ENCODE data around the gene G0S2. TPM values are rescaled to one million over a fixed set of nuclear protein-coding genes. Genes with fewer than 3 reads are reported as not detected.

The G0S2 gene
- total and polyA plus RNA-seq, 10 of the 15 experiments (the other 5 are each of a cell fraction or from before 2014, with no cell fraction given) = 0.07 to 0.51 (median 0.23) TPM

DNA sequence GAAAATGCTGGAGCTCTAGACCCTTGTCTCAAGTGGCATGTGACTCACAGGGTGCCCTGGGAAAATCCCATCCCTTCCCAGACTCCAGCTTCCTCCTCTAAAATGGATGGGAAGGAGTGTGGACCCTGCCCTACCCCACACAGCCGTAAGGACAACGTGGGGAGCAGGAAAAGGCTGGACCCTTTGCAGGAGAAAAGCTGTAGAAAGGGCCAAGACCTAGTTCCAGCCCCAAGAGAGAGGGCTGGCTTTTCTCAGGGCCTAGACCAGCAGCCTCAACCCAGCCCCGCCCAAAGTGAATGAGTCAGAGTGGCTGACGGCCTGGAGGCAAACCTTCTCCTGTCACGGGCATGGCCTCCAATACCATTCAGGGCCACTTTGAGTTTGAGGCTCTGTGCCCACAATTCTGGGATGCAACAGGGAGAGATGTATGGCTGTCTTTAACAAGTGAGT, 24.0 kb upstream of the G0S2 start:
- H3K4me2 ChIP-seq (ENCODE audit: control insufficient read depth, insufficient read depth) = no peak overlapping the region
- H3K4me3 ChIP-seq = no peak overlapping the region
- BruUV-seq (replicated peaks) = no TSS peak
- SMC1A ChIA-PET (ENCODE audit: uncharacterized antibody, unreplicated experiment) = interaction anchor here (1.3 to 17.6 kb wide), 8 partner anchors 9 to 100 kb away, joined by 3 to 261 read pairs (median 9); partner anchors contain the start of gene G0S2
- intact Hi-C loops (cut with micrococcal nuclease; ENCODE audit: unreplicated experiment) (loop anchor here (5.0 kb wide), 1 partner anchor 96 kb away; no protein-coding TSS in a partner anchor), in situ Hi-C loops (cut with MboI) (no loop called here)
- no peak overlapping the region for H3K27ac ChIP-seq (ENCODE audit: control insufficient read depth, insufficient read depth)
- H3K9me3 ChIP-seq (replicated peaks; ENCODE audit: control insufficient read depth, insufficient read depth, low read length) = no peaks in the 10 kb centered on the region
- ATAC-seq = peak; percentile 78
- H3K27me3 ChIP-seq (replicated peaks in 1 of 2; ENCODE audit: control insufficient read depth in 2 of 2, insufficient read depth in 2 of 2, low read length in 1 of 2) = no peaks in the 10 kb centered on the region
- 0% methylated on average over 5 of the region's 5 CpGs for WGBS (ENCODE audit: insufficient coverage, insufficient replicate concordance, low lambda C conversion rate, missing lambda C conversion rate)
- POLR2A ChIA-PET = interaction anchor here (0.5 to 7.6 kb wide), 8 partner anchors 9 to 116 kb away, joined by 3 to 95 read pairs (median 6); partner anchors contain the start of gene G0S2
- RAD21 ChIA-PET (ENCODE audit: unreplicated experiment) = interaction anchor here (1.1 to 15.7 kb wide), 8 partner anchors 9 to 118 kb away, joined by 3 to 195 read pairs (median 10); partner anchors contain the start of gene G0S2
- FAIRE-seq = peak; percentile 23
- H3K4me1 ChIP-seq (ENCODE audit: control insufficient read depth, insufficient read depth, low read length) = peaks cover 23% of the 10 kb centered on the region
- CTCF ChIA-PET = interaction anchor here (0.6 to 3.3 kb wide), 7 partner anchors 9 to 98 kb away, joined by 3 to 15 read pairs (median 5); partner anchors contain the start of gene G0S2
- H3K9ac ChIP-seq (ENCODE audit: control insufficient read depth, insufficient read depth, low read length) = no peak overlapping the region
- H2AFZ ChIP-seq (ENCODE audit: control insufficient read depth, low read depth, low read length) = no peak overlapping the region; the same call in 1 of the 2 replicates
- H3K79me2 ChIP-seq (ENCODE audit: control insufficient read depth, insufficient read depth, low read length) = no peaks in the 10 kb centered on the region
- DNase-seq (ENCODE audit: low read depth, low spot score) = no peak
- no peaks in the 10 kb centered on the region for H3K36me3 ChIP-seq (ENCODE audit: control insufficient read depth in 2 of 2, insufficient read depth in 2 of 2, low read length in 1 of 2)
- H4K20me1 ChIP-seq (ENCODE audit: control insufficient read depth, insufficient read depth) = no peaks in the 10 kb centered on the region
- TF ChIP-seq MTA2 (IDR thresholded peaks at IDR 0.05; ENCODE audit: low read depth) = 0 out of 2 replicates have a peak, but pooled peaks have one; percentile 21
- no peak for TF ChIP-seq STAT3 (IDR thresholded peaks at IDR 0.05; ENCODE audit: low read depth, low read length)
- no peak for TF ChIP-seq MEF2A (IDR thresholded peaks at IDR 0.05; ENCODE audit: insufficient read depth, low read depth, low read length)
- TF ChIP-seq ZZZ3 (IDR thresholded peaks at IDR 0.05; ENCODE audit: control insufficient read depth, insufficient read length, low read depth) = no peak
- TF ChIP-seq, protein P1, sequence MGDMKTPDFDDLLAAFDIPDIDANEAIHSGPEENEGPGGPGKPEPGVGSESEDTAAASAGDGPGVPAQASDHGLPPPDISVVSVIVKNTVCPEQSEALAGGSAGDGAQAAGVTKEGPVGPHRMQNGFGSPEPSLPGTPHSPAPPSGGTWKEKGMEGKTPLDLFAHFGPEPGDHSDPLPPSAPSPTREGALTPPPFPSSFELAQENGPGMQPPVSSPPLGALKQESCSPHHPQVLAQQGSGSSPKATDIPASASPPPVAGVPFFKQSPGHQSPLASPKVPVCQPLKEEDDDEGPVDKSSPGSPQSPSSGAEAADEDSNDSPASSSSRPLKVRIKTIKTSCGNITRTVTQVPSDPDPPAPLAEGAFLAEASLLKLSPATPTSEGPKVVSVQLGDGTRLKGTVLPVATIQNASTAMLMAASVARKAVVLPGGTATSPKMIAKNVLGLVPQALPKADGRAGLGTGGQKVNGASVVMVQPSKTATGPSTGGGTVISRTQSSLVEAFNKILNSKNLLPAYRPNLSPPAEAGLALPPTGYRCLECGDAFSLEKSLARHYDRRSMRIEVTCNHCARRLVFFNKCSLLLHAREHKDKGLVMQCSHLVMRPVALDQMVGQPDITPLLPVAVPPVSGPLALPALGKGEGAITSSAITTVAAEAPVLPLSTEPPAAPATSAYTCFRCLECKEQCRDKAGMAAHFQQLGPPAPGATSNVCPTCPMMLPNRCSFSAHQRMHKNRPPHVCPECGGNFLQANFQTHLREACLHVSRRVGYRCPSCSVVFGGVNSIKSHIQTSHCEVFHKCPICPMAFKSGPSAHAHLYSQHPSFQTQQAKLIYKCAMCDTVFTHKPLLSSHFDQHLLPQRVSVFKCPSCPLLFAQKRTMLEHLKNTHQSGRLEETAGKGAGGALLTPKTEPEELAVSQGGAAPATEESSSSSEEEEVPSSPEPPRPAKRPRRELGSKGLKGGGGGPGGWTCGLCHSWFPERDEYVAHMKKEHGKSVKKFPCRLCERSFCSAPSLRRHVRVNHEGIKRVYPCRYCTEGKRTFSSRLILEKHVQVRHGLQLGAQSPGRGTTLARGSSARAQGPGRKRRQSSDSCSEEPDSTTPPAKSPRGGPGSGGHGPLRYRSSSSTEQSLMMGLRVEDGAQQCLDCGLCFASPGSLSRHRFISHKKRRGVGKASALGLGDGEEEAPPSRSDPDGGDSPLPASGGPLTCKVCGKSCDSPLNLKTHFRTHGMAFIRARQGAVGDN (IDR thresholded peaks at IDR 0.05) = peak; percentile 57; the same call in 1 of the 2 replicates
- no peak for TF ChIP-seq KLF5 (IDR thresholded peaks at IDR 0.05; ENCODE audit: partially characterized antibody)
- TF ChIP-seq, protein P2, sequence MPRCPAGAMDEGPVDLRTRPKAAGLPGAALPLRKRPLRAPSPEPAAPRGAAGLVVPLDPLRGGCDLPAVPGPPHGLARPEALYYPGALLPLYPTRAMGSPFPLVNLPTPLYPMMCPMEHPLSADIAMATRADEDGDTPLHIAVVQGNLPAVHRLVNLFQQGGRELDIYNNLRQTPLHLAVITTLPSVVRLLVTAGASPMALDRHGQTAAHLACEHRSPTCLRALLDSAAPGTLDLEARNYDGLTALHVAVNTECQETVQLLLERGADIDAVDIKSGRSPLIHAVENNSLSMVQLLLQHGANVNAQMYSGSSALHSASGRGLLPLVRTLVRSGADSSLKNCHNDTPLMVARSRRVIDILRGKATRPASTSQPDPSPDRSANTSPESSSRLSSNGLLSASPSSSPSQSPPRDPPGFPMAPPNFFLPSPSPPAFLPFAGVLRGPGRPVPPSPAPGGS (IDR thresholded peaks at IDR 0.05; ENCODE audit: borderline replicate concordance, insufficient read depth, low read depth, low read length, poor library complexity, severe bottlenecking) = no peak
- no peak for TF ChIP-seq BACH1 (IDR thresholded peaks at IDR 0.05; ENCODE audit: borderline replicate concordance)
- TF ChIP-seq, protein P3, sequence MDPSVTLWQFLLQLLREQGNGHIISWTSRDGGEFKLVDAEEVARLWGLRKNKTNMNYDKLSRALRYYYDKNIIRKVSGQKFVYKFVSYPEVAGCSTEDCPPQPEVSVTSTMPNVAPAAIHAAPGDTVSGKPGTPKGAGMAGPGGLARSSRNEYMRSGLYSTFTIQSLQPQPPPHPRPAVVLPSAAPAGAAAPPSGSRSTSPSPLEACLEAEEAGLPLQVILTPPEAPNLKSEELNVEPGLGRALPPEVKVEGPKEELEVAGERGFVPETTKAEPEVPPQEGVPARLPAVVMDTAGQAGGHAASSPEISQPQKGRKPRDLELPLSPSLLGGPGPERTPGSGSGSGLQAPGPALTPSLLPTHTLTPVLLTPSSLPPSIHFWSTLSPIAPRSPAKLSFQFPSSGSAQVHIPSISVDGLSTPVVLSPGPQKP (IDR thresholded peaks at IDR 0.05; ENCODE audit: low read depth, low read length) = no peak
- TF ChIP-seq IKZF2 (IDR thresholded peaks at IDR 0.05) = no peak
- TF ChIP-seq, protein P4, sequence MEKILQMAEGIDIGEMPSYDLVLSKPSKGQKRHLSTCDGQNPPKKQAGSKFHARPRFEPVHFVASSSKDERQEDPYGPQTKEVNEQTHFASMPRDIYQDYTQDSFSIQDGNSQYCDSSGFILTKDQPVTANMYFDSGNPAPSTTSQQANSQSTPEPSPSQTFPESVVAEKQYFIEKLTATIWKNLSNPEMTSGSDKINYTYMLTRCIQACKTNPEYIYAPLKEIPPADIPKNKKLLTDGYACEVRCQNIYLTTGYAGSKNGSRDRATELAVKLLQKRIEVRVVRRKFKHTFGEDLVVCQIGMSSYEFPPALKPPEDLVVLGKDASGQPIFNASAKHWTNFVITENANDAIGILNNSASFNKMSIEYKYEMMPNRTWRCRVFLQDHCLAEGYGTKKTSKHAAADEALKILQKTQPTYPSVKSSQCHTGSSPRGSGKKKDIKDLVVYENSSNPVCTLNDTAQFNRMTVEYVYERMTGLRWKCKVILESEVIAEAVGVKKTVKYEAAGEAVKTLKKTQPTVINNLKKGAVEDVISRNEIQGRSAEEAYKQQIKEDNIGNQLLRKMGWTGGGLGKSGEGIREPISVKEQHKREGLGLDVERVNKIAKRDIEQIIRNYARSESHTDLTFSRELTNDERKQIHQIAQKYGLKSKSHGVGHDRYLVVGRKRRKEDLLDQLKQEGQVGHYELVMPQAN (conservative IDR thresholded peaks at IDR 0.05) = no peak
- TF ChIP-seq IKZF1 (conservative IDR thresholded peaks at IDR 0.05) = peak; percentile 12; the same call in 1 of the 2 replicates
- TF ChIP-seq ZNF274 (IDR thresholded peaks at IDR 0.05; ENCODE audit: insufficient read depth, insufficient read length) = no peak
- no peak for TF ChIP-seq KDM1A (IDR thresholded peaks at IDR 0.05; ENCODE audit: borderline replicate concordance)
- TF ChIP-seq EZH2 (IDR thresholded peaks at IDR 0.05; ENCODE audit: borderline replicate concordance, control insufficient read depth, low read depth, low read length) = no peak

Measured in GM12878 (cell line).